ENCODE results near the gene TRABD.
"Not testable (repeated sequence)": the region's sequence is repeated elsewhere in the genome, so short reads cannot be mapped to it uniquely, and the experiment has no call there.

The TRABD gene, protein sequence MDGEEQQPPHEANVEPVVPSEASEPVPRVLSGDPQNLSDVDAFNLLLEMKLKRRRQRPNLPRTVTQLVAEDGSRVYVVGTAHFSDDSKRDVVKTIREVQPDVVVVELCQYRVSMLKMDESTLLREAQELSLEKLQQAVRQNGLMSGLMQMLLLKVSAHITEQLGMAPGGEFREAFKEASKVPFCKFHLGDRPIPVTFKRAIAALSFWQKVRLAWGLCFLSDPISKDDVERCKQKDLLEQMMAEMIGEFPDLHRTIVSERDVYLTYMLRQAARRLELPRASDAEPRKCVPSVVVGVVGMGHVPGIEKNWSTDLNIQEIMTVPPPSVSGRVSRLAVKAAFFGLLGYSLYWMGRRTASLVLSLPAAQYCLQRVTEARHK

DNA sequence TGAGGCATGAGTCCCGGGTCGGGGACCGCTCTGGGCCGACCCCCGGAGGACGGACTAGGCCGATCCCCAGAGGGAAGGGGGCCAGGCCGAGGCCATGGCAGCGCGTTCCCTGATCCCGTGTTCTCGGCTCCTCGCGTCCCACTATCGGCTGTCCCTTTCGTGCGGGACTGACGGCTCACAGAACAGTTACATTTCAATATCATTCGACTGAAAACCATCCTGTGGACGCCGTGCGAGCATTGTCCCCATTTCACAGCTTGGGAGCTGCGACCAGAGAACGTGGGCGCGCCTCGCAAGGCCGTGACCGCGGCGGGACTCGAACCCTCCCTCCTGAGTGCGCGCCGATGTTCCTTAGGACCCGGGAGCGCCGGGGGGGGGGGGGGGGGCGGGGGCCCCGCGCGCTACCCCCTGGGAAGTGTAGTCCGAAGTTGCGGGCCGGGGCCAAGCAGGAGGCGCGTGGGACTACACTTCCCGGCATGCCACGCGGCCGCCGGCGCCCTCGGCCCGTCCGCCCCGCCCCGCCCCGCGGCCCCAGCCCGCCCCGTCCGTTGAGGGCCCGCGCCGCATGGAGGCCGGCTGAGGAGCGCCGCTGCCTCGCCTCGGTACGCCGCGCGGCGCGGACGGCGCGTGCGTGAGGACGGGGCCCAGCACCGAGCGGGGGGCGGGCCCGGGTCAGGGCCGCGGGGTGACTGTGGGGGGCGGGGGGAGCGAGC is at the start of gene TRABD:
TRABD (plus strand) TSS at position 539 of the 713 bp plus-strand sequence. CDS start 7,148 bp downstream, outside the sequence.
- DNase-seq = peak; percentile 64

GRCh38 chr22:50136581-50137015 is 49.1 kb upstream of the TRABD start:
- DNase-seq = peak; percentile 16

GRCh38 chr22:50137277-50137676 is 48.4 kb upstream of the TRABD start:
- DNase-seq = not testable (repeated sequence)

GRCh38 chr22:50138041-50138440 is 47.7 kb upstream of the TRABD start:
- DNase-seq = no peak

DNA sequence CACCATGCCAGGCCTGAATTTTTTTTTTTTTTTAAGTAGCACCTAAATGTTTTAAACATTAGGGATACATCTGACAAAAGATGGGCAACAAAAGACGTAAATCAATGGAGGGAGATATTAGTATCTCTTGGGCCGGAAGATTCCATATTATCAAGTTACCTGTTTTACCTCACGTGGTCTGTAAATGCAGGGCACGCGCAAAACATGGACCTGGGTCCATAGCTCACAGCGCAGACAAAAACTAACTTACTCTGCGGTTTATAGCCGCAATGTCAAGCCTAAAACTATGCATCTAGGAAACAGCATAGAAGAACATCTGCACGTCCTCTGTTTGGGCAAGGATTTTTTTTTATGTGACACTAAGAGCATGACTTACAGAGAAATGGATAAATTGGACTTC is 46.7 kb upstream of the TRABD start:
- peak; percentile 83 for DNase-seq

DNA sequence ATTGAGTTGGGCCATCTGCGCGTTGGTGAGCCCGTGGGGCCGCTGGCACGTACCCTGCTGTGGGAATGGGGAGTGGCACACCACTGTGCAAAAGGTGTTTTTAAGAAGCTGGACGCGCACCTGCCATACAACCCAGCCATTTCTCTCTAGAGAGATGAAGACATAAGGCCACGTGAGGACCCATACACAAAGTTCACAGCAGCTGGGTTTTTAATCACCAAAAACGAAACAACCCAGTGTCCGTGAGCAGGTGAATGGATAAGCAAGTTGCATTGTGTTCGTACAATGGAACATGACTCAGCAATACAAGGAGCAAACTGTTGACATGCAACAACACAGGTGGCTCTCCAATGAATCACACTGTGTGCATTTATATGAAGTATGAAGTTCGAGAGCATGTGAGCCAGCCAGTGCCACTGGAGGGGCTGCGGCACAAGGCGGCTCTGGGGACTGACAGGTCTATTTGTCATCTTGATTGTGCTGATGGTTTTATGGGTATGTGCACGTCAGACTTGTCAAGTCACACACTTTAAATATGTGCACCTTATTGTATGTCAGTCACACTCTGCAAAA is 45.8 kb upstream of the TRABD start:
- peak; percentile 97 for DNase-seq

- DNase-seq = no peak
These were observed 45.1 kb upstream of the TRABD start for GRCh38 chr22:50140615-50141014.

DNA sequence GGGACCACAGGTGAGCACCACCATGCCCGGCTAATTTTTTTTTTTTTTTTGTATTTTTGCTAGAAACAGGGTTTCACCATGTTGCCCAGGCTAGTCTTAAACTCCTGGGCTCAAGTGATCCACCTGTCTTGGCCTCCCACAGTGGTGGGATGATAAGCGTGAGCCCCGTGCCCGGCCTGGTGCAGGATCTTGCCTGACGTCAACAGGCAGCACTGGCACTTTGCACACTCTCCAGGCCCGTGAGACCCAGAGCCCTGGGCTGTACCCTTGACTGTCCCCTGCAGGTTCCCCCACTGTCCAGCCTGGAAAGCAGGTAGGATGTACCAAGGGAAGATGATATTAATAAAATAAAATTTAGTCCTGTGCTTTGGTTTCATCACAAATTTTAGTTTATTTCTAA is 44.3 kb upstream of the TRABD start:
- DNase-seq = peak; percentile 71

GRCh38 chr22:50141891-50142363 is 43.8 kb upstream of the TRABD start:
- peak; percentile 85 for DNase-seq

GRCh38 chr22:50143096-50143495 is 42.6 kb upstream of the TRABD start:
- no peak for DNase-seq

DNA sequence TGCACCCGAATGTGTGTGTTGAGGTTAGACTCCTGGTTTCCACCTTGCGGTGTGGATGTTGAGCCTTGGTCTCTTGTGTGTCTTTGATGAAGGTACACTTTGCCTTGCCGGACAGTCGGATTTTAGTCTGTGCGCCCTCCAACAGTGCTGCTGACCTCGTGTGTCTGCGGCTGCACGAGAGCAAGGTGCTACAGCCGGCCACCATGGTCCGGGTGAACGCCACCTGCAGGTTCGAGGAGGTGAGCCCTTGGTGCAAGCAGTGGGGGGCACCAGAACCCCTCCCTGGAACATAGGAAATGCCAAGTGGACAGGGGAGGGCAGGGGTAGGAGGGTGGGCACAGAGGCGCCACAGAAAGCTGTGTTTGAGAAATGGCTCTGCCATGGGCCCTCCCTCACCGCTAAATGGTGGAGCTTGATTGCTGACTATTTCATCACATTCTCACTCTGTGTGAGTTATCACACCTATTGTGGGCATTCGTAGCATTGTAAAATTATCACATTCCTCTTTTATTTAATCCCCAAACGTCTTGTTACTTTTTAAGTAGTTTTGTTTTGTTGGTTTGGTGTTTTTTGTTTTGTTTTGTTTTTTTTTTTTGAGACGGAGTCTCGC is 41.6 kb upstream of the TRABD start:
- DNase-seq = no peak

- DNase-seq = no peak
These were observed 39.8 kb upstream of the TRABD start for GRCh38 chr22:50145721-50146438.

DNA sequence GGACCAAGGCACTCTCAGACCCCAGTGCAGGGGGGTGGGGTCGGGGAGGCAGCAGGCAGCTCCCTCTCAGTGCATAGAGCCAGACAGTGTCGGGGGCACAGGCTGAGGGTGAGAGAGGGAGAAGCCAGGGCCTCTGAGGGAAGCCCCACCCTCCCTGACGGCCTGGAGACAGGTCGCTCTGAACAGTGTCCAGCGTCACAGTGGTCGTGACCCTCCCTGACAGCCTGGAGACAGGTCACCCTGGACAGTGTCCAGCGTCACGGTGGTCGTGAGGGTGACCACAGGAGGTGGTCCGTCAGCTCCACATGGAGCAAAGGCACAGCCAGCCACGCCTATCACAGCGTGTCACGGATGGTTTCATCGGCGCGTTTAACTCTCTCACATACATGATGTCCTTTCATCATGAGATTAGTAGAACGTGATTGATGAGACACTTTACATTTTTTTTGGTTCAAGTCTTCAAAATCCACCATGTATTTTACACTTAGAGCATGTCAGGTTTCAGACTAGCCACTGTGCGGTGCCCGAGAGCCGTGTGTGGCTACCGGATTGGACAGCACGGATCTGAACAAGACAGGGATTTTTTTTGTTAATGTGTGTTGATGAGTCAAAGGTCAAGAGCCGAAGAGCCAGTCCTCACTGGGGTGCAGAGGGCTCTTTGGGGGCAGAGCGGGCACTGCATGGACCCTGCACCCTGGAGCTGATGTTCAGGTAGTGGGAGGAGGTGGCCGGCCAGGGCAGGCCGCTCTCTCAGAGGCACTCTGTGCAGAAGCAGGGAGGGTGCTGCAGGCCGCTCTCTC is 39.1 kb upstream of the TRABD start:
- DNase-seq = no peak

GRCh38 chr22:50147258-50148165 is 38.2 kb upstream of the TRABD start:
- not testable (repeated sequence) for DNase-seq

DNA sequence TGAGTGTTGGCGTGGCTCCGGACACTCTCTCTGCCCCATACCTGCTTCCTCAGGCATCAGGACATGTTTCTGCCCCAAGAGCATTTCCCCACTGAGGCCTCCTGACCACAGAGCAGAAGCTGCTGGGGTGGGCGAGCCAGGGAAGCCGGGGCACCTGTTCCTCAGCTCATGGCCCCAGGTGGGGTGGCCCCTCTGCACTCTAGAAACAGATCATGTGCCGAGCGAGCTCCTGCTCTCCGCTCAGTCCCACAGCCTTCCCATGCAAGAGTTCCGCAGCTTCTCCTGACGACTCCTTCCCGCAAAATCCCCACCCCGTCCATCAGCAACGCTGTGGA is 37.6 kb upstream of the TRABD start:
- DNase-seq = no peak

DNA sequence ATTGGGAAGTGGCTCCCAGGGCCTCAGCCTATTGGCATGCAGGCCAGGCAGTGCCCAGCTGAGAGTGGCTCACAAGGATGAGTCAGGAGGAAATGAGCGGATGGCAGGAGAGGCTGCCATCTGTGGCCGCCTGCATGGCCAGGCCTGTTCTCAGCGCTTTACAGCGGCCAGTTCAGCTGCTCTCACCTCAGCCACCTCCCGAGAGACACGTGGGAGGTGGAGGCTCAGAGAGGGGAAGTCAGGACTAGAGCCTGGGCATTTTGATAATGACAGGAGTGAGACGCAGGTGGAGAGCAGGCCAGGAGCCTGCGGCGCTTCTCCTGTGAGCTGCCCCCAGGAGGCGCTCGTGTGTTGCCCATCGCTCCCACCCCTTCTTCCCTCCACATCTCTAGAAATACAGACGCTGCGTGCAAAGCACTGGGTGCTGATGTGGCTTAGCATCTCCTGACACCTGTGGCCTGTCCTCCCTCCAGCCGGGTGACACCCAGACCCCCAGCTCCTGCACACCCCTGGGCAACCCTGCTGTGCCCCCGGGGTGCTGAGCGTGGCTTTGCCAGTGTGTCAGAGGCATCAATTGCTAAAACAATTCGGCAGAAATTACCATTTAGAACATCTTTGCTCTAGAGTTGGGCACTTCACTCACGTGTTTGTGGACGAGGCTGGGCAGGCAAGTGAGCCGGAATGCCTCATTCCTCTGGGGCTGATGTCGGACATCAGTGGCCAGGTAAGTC is 36.6 kb upstream of the TRABD start:
- peak; percentile 76 for DNase-seq

- no peak for DNase-seq
These were observed 35.3 kb upstream of the TRABD start for GRCh38 chr22:50150161-50151129.
